ENCODE data around the gene LLCFC1.

LLCFC1 gene

GRCh38 chr7:142913051-142913450 lies 26.2 kb upstream of the LLCFC1 start:
- no peak for DNase-seq

GRCh38 chr7:142913566-142913965 lies 25.7 kb upstream of the LLCFC1 start:
- no peak for DNase-seq

GRCh38 chr7:142914121-142914520 lies 25.2 kb upstream of the LLCFC1 start:
- DNase-seq = no peak

DNA sequence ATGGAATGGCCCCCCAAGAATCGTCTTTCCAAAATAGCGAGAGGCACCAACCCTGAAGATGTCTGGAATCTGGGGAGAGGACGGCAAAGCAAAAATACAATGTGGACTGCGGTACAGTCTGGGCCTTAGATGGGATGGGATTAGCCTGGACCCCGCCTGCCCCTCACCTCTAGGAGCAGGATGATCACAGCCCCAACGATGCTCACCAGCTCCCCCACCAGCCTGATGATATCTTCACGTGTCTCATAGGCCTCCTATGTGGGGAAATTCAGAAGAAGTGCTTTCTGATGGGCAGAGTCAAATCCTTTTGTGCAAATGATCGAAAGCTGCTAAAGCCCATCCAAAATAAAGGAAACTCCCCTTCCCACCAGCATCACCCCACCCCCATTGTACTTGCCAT lies 24.0 kb upstream of the LLCFC1 start:
- no peak for DNase-seq

DNA sequence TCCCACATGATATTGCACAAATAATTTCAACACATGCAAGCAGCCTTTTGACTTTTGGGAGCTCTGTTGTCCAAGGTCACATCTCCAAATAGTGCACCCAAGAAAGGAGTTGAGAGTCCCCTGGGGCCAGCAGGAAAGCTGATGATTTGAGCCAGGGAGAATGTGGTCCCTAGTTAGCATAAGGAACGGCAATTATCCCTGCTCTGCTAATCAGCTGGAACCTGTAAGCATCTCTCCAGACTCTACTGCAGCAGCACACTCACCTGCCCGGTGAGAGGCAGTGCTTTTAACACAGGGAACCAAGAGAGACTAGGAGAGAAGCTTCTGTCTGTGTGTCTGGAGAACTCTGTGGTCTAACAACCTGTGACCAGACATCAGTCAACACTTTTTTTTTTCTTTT lies 22.8 kb upstream of the LLCFC1 start:
- no peak for DNase-seq

DNA sequence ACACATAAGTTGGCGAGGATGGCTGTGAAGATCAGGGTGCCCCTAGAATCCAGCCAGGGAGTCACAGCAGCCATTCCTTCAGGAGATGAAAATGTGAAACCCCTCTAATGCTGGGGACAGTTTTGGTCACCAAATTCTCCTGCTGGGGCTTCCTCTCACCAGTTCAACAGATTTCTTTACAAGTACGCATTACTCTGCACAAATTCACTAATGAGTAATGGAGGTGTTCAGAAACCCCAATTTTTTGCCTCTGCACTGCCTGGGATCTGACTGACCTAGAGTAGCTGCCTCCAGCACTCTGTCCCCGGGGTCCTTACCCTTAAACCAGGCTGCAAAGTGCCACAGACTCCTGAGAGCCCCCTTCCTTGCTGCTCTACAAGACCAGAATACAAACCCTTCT lies 21.8 kb upstream of the LLCFC1 start:
- DNase-seq = no peak

GRCh38 chr7:142918901-142919300 lies 20.4 kb upstream of the LLCFC1 start:
- no peak for DNase-seq

DNA sequence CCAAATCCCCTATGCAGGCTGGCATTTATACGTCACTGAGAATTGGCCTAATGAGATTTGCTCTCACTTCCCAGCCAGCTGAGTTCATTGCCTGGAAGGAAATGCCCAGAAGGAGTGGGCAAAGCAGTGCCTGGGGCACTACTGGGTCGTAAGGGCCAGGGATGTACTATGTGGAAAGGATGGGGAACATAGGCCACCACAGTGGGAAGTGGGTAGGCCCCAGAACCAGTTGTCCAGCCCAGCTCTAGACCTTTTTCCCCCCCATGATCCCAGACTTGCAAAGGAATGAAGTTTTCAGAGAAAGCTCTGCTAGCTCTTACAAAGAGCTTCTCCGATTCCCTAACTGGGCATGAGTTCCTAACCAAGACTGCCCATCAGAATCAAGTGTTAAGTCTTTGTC lies 19.6 kb upstream of the LLCFC1 start:
- DNase-seq = no peak

DNA sequence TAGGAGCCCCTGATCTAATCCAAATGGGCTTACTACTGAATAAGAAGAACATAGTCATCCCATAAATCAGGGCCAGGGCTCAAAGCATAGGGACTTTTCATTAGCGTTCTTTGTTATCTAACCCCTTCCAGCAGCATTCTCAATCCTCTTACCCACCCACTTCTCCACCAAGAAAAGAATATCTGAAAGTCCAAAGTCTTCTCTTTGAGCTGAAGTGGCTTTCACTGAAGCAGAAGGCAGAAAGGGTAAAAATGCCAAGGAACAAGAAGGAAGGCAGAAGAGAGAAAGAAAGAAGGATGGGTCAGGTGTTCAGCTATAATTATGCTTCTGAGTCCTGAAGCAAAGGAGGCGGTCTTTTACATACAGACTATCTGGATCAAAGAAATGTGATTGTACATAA lies 15.9 kb upstream of the LLCFC1 start:
- DNase-seq = no peak

- no peak for DNase-seq
Measured at GRCh38 chr7:142925413-142925812, 13.9 kb upstream of the LLCFC1 start.

DNA sequence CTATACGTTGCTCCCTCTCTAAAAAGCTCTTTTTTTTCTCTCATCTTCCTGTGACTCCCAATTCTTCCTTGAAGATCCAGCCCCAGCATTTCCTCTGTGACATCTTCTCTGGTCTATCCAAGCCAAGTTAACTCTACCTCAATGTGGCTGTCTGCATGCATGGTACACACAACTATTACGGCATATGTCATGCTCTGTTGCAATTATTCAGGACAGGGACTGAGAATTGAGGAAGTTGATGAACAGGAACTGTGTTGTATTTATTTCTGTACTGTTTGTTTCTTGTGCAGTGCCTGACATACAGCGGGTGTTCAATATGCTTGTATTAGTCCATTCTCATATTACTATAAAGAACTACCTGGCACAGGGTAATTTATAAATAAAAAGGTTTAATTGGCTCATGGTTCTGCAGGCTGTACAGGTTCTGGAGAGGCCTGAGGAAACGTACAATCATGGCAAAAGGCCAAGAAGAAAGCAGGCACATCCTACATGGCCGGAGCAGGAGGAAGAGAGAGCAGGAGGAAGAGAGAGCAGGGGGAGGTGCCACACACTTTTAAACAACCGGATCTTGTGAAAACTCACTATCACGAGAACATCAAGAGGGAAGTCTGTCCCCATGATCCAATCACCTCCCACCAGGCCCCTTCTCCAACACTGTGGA lies 12.1 kb upstream of the LLCFC1 start:
- no peak for DNase-seq

DNA sequence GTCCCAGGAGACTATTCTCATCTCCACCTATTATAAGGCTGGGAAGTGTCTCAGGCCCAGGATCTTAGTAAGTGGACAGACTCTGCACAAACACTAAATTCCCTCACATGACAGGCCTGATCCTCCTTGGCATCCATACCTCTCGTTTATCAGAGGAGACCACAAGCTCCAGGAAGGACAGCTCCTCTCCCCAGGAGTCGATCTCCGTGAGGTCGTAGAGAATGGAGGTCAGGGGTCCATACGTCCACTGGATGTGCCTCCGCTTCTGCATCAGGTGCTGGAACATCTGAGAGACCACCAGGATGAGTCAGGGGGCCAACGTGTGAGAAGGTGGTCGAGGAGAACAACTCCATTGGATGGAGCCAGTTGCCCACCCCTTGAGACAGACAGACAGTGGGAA lies 11.3 kb upstream of the LLCFC1 start:
- DNase-seq = no peak

DNA sequence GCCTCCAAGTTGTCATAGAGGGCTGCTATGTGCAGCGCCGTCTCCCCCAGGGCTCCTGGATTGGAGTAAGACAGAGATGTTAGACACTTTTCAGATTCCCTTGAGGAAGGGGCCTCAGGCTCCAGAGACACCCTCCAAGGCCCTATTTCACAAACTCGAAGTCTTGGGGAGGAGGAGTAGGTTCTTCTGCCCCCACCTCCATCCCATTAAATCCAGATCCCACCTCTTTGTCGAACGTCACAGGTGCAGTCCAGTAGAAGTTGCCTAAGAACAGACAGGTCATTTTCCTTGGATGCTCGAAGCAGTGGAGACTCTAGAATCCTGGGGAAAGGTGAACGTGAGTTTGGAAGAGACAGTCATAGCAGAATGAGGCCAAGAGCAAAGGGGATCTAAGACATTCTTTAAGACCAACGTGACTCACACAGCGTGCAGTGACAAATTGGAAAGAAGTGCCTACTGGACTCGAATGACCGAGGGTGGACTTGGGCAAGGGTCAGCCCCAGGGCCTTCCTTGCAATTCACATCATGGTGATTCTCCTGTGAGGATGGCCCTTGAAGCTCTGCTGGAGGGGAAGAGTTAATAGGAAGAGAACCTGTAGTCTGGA lies 9.1 kb upstream of the LLCFC1 start:
- no peak for DNase-seq

DNA sequence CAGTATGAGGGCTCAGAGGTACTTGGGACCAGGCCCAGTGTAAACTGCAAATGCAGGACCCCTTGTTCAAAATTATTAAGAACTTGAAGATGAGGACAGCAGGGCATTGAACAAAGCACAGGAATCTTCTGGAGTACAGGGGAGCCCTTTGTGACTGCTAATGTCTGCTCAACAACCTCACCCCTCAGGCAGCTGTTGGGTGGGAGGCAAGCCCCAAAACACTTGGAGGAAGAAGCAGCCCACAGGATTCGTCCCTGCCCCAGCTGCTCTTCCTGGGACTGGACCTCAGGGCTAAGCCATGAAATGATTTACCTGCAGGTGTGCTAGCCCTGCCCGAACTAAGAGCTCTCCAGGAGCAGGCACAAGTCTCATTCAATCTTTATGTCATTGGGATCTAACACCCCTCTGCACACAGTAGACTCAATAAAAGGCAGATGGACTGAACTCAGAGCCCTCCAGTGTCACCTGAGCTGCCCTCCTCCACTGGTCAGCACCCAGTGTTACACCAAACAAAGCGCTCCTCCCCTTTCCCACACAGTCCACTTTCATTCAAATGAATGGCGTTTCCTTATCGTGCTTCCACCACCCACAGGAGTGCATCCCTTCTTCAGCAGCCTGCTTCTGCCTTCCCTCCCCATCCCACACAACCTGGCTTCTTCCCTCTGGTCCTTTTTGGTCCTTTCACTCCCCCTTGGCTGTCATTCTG lies 6.7 kb upstream of the LLCFC1 start:
- DNase-seq = no peak

DNA sequence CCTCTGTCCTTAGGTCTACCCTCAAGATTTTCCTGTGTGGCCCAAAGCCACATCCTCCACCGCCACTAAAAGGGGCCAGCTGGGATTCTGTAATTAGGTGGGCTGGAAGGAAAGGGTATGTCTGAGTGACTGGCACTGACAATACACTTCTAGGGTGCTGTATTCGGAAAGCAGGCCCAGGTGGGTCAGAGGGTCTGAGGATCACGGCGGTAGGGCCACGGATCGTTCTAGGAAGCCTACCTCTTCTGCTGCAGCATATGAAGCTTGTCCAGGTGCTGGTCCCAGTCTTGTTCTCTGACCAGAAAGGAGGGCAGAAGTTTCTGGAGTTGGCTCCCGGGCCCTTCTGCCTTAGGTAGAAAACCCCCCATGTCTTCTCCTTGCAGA lies 6.2 kb upstream of the LLCFC1 start:
- no peak for DNase-seq

DNA sequence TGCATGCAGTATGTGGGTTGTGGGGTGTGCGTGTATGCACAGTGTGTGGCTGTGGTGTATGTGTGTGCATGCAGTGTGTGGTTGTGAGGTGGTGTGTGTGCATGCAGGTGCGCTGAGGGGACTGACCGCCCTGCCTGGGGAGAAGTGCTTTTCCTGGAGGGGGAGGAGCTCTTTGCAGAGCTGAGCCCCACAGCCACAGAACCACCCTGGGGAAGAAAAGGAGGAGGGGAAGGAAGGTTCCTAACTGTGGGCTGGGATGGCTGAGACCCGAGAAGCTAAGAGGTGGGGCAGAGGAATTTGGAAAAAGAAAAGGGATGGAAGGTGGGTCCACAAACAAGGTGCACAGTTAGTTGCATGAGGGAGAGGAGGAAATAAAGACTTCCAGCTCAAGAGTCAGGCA lies 5.7 kb upstream of the LLCFC1 start, which contains the start of gene TRPV5:
TRPV5 (minus strand) TSS at position 123 of the 400 bp plus-strand sequence. CDS start 287 bp downstream, outside the sequence.
- DNase-seq = no peak

DNA sequence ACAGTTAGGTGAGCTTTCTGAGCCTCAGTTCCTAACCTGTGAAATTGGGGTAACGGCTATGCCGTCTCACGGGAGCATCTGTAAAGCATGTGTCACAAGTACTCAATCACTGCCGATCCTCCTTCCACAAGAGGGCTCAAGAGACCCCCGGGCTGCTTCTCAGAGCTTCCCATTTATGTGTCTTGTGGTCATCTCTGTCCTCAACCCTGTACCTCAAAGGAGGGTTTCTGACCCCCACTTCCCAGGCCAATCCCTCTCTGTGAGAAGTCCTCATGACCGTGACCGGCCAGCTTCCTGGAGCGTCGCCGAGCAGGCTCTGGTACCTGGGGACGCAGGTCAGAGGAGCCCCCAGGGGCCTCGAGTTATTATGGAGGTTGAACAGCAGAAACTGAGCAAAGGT lies 5.2 kb upstream of the LLCFC1 start:
- DNase-seq = no peak

DNA sequence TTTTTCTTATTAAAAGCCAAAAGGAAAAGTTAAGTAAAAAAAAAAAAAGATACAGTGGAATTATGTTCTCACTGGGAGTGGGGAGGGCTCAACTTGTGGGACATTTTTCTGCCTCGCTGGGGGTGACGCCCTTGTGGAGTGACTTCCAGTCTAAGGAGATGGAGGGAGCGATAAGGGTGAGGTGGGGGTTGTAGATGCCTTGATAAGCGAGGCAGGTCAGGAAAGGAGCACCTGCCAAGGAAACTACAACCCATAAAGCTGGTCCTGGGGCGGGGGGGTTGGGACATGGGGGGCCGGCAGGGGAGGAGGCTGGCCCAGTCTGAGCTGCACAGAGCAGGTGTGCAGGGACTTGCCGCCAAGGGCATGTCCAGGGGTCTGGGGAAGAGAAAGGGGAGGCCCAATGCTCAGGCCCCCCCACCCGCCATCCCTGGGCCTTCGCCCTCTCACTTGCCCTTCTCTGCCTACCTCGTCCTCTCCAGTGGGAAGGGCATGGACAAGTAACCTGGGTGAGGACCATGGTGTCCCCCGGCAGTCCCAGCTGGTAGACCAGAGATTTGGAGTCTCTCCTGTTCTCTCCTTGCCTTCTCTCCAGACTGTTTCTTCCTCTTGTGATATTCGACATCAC lies 3.2 kb upstream of the LLCFC1 start:
- DNase-seq = no peak

- no peak for DNase-seq
Measured at GRCh38 chr7:142938611-142939010, 673 bp upstream of the LLCFC1 start.

- no peak for DNase-seq
Measured at GRCh38 chr7:142940966-142941535, 1.8 kb downstream of the LLCFC1 start.

- DNase-seq = no peak
Measured at GRCh38 chr7:142941541-142941940, 2.3 kb downstream of the LLCFC1 start.

DNA sequence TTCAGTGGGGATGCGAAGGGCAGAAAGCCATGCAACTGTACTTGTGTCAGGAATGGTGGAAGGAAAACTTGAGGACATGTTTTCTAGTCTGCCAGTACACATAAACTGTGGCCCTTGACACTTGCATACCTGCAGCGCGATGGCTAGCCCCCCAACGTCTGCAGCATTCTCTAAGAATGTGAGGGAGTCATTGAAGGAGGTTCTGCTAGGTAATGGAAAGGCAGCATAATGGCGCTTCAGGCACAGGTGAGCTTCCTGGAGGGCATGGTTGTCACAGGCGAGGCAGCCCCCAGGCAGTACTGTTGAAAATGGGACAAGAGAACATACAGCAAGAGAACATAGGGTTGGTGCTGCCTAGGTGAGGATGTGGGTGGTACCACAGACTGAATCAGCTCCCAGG lies 3.5 kb downstream of the LLCFC1 start:
- no peak for DNase-seq

DNA sequence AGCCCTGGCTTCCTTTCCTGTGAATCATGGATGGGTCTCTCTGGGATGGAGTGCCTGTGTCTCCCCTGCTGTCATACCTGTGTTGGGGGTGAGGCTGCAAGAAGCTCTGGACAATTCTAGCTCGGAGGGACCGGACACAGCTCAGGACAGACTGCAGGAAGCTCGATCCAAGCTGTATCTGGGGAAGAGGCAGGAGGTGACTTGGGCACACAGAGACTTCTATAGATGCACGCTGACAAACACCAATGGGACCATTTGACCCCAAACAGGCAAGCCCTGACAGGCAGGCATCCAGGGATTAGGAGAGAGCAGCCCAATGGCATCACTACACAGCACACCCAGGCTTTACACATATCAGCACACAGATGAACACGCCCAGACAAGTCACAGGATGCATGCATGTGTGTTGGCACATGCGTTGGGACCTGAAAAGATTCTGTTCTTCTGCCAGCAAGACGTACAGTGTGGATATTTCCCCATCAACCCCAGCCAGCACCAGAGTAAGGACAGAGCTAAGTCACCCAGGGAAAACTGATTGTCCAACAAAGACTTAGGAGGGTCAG lies 4.5 kb downstream of the LLCFC1 start:
- DNase-seq = no peak

Measured in DMS53 (cell line).